Liver (tissue), 9 donors: ENCODE results near the gene KIT. TPM values are rescaled to one million over a fixed set of nuclear protein-coding genes. Genes with fewer than 3 reads are reported as not detected.

Experiments used
- DNase-seq: peaks from one replicate; pipeline ENCODE4 v3.0.0-alpha.2; 2017; ENCODE audit warnings: low spot score
- H3K27ac ChIP-seq, 2 donors: one replicate each; pipeline ENCODE4 v1.7.0; 2013; ENCODE audit warnings: inconsistent platforms in 2 of 2, low read length in 2 of 2, control low read depth in 1 of 2, low read depth in 1 of 2, mild to moderate bottlenecking in 1 of 2
- H3K27me3 ChIP-seq, 4 donors: one replicate each; pipeline versions ENCODE4 v1.6.1 to v1.7.0; 2013; ENCODE audit warnings: low read length in 3 of 4, inconsistent platforms in 1 of 4, mild to moderate bottlenecking in 1 of 4, moderate library complexity in 1 of 4; ENCODE audit not compliant: control insufficient read depth in 4 of 4, insufficient read depth in 4 of 4
- H3K36me3 ChIP-seq, 4 donors: one replicate each; pipeline versions ENCODE4 v1.6.1 to v1.7.0; 2013; ENCODE audit warnings: low read length in 3 of 4, mild to moderate bottlenecking in 3 of 4, low read depth in 1 of 4, moderate library complexity in 1 of 4; ENCODE audit not compliant: control insufficient read depth in 4 of 4, insufficient read depth in 3 of 4
- H3K4me1 ChIP-seq, 4 donors: one replicate each; pipeline versions ENCODE4 v1.6.1 to v1.7.0; 2013; ENCODE audit warnings: low read length in 3 of 4, mild to moderate bottlenecking in 3 of 4, moderate library complexity in 1 of 4; ENCODE audit not compliant: control insufficient read depth in 4 of 4, insufficient read depth in 4 of 4
- H3K4me3 ChIP-seq, 3 donors: one replicate each; pipeline versions ENCODE4 v1.6.1 to v1.7.0; 2013; ENCODE audit warnings: low read length in 3 of 3, control low read depth in 1 of 3, low read depth in 1 of 3, mild to moderate bottlenecking in 1 of 3
- H3K9ac ChIP-seq, 2 donors: one replicate each; pipeline ENCODE4 v1.7.0; 2013; ENCODE audit warnings: low read length in 2 of 2, mild to moderate bottlenecking in 2 of 2, moderate library complexity in 2 of 2, control low read depth in 1 of 2, low read depth in 1 of 2
- H3K9me3 ChIP-seq, 4 donors: one replicate each; pipeline versions ENCODE4 v1.6.1 to v1.7.0; 2013; ENCODE audit warnings: low read length in 3 of 4; ENCODE audit not compliant: control insufficient read depth in 4 of 4
- EGR1 ChIP-seq, 2 donors: IDR thresholded peaks; 2 replicates each; pipeline ENCODE4 v1.6.1; 2016 to 2018; ENCODE audit warnings: antibody characterized with exemption in 2 of 2, low read depth in 2 of 2
- FOXA1 ChIP-seq: IDR thresholded peaks from 2 replicates; pipeline ENCODE4 v1.6.1; 2016; ENCODE audit warnings: antibody characterized with exemption
- FOXA2 ChIP-seq: IDR thresholded peaks from 2 replicates; pipeline ENCODE4 v1.6.1; 2016; ENCODE audit warnings: antibody characterized with exemption
- GABPA ChIP-seq, 2 donors: IDR thresholded peaks in 1 of 2; conservative IDR thresholded peaks in 1 of 2; 2 replicates each; pipeline ENCODE4 v1.6.1; 2016; ENCODE audit warnings: antibody characterized with exemption in 2 of 2, mild to moderate bottlenecking in 1 of 2, moderate library complexity in 1 of 2
- HNF4A ChIP-seq, 2 donors: conservative IDR thresholded peaks; 2 replicates each; pipeline ENCODE4 v1.6.1; 2016; ENCODE audit warnings: antibody characterized with exemption in 2 of 2, mild to moderate bottlenecking in 2 of 2
- HNF4G ChIP-seq: IDR thresholded peaks from 2 replicates; pipeline ENCODE4 v1.6.1; 2016; ENCODE audit warnings: antibody characterized with exemption
- JUND ChIP-seq, 2 donors: IDR thresholded peaks; 2 replicates each; pipeline ENCODE4 v1.6.1; 2016; ENCODE audit warnings: antibody characterized with exemption in 2 of 2
- NR2F2 ChIP-seq: IDR thresholded peaks from 2 replicates; pipeline ENCODE4 v1.6.1; 2016; ENCODE audit warnings: antibody characterized with exemption
- RAD21 ChIP-seq, 2 donors: IDR thresholded peaks; 2 replicates each; pipeline ENCODE4 v1.6.1; 2016; ENCODE audit warnings: antibody characterized with exemption in 2 of 2, mild to moderate bottlenecking in 2 of 2
- RXRA ChIP-seq, 2 donors: IDR thresholded peaks; 2 replicates each; pipeline ENCODE4 v1.6.1; 2017 to 2018; ENCODE audit warnings: antibody characterized with exemption in 2 of 2, mild to moderate bottlenecking in 1 of 2
- SP1 ChIP-seq: IDR thresholded peaks from 2 replicates; pipeline ENCODE4 v1.6.1; 2018; ENCODE audit warnings: antibody characterized with exemption, mild to moderate bottlenecking
- TAF1 ChIP-seq: conservative IDR thresholded peaks from 2 replicates; pipeline ENCODE4 v1.6.1; 2016; ENCODE audit warnings: antibody characterized with exemption, mild to moderate bottlenecking
- YY1 ChIP-seq: IDR thresholded peaks from 2 replicates; pipeline ENCODE4 v1.6.1; 2016; ENCODE audit warnings: antibody characterized with exemption, mild to moderate bottlenecking
- WGBS: extraction: QIAGEN DNeasy Blood & Tissue Kit; methylation state at CpG from one replicate; pipeline ENCODE4 v1.1.7; 2013; 5-methylcytosine and 5-hydroxymethylcytosine counted together
- polyA plus RNA-seq, 2 donors: library from polyadenylated mRNA; stranded (reverse) in 1 of 2; unstranded in 1 of 2; fragments of 200-250 nt in 1 of 2; fragments of >200 nt in 1 of 2; fragmentation: Nextera tagmentation in 1 of 2; extraction: Ambion mirVana in 1 of 2; gene quantifications; one replicate each; pipeline versions ENCODE4 v1.2.1 to v1.2.3, GENCODE V29; 2013 to 2015
- total RNA-seq, 2 donors: library from RNA; depleted of rRNA; stranded (reverse); fragments of >200 nt; gene quantifications; one replicate each; pipeline ENCODE4 v1.2.3, GENCODE V29; 2014
- TF ChIP-seq, protein P1 (sequence below): IDR thresholded peaks from 2 replicates; pipeline ENCODE4 v1.6.1; 2016; ENCODE audit warnings: antibody characterized with exemption
- TF ChIP-seq, protein P2 (sequence below): fragments of 150-350 bp; IDR thresholded peaks from 2 replicates; pipeline ENCODE4 v1.5.1; 2017; ENCODE audit warnings: improper control_type of control experiment, low read depth, low read length; ENCODE audit not compliant: missing input control
- TF ChIP-seq, protein P3 (sequence below): IDR thresholded peaks from 2 replicates; pipeline ENCODE4 v1.6.1; 2016; ENCODE audit warnings: antibody characterized with exemption
- TF ChIP-seq, protein P4 (sequence below): IDR thresholded peaks from 2 replicates; pipeline ENCODE4 v1.6.1; 2016; ENCODE audit warnings: antibody characterized with exemption, mild to moderate bottlenecking
- TF ChIP-seq, protein P5 (sequence below): IDR thresholded peaks from 2 replicates; pipeline ENCODE4 v1.6.1; 2016; ENCODE audit warnings: antibody characterized with exemption
- donor health status: healthy.
- donor health status: healthy.
- donor health status: healthy.
- donor health status: healthy.
- donor health status: healthy.

Gene KIT
- total and polyA plus RNA-seq, 4 donors, result 0.06 to 5.5 (median 0.96) TPM

DNA sequence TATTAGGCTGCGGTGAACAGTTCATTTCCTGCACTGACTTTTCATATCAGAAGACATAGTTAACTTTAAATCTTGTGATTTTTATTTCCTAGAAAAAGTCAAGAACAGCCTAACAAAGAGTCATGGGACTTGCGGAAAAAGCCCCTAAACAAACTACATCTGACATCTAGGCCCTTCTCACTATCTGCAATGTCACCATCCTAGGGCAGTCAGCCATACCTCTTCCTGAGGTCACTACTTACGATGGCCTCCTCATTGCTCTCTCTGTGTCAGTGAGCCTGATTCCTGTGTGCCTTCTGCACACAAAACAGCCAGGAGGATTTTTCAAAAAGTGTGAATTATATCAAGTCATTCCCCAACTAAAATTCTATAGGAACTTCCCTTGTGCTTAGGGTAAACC is 22.4 kb upstream of the KIT start:
- TF ChIP-seq RXRA (IDR thresholded peaks at IDR 0.05) (no peak), SP1 (no peak), HNF4G (no peak), YY1 (no peak), FOXA1 (no peak), TAF1 (no peak), EGR1 (IDR thresholded peaks at IDR 0.05; ENCODE audit: low read depth in 2 of 2) (no peak), RAD21 (IDR thresholded peaks at IDR 0.05) (no peak), JUND (IDR thresholded peaks at IDR 0.05) (no peak), HNF4A (conservative IDR thresholded peaks at IDR 0.05) (no peak), FOXA2 (no peak), NR2F2 (no peak)
- TF ChIP-seq, protein P1, sequence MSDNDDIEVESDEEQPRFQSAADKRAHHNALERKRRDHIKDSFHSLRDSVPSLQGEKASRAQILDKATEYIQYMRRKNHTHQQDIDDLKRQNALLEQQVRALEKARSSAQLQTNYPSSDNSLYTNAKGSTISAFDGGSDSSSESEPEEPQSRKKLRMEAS, result no peak
- TF ChIP-seq, protein P2, sequence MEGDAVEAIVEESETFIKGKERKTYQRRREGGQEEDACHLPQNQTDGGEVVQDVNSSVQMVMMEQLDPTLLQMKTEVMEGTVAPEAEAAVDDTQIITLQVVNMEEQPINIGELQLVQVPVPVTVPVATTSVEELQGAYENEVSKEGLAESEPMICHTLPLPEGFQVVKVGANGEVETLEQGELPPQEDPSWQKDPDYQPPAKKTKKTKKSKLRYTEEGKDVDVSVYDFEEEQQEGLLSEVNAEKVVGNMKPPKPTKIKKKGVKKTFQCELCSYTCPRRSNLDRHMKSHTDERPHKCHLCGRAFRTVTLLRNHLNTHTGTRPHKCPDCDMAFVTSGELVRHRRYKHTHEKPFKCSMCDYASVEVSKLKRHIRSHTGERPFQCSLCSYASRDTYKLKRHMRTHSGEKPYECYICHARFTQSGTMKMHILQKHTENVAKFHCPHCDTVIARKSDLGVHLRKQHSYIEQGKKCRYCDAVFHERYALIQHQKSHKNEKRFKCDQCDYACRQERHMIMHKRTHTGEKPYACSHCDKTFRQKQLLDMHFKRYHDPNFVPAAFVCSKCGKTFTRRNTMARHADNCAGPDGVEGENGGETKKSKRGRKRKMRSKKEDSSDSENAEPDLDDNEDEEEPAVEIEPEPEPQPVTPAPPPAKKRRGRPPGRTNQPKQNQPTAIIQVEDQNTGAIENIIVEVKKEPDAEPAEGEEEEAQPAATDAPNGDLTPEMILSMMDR, result no peak
- TF ChIP-seq, protein P3, sequence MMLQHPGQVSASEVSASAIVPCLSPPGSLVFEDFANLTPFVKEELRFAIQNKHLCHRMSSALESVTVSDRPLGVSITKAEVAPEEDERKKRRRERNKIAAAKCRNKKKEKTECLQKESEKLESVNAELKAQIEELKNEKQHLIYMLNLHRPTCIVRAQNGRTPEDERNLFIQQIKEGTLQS, result no peak
- TF ChIP-seq, protein P4, sequence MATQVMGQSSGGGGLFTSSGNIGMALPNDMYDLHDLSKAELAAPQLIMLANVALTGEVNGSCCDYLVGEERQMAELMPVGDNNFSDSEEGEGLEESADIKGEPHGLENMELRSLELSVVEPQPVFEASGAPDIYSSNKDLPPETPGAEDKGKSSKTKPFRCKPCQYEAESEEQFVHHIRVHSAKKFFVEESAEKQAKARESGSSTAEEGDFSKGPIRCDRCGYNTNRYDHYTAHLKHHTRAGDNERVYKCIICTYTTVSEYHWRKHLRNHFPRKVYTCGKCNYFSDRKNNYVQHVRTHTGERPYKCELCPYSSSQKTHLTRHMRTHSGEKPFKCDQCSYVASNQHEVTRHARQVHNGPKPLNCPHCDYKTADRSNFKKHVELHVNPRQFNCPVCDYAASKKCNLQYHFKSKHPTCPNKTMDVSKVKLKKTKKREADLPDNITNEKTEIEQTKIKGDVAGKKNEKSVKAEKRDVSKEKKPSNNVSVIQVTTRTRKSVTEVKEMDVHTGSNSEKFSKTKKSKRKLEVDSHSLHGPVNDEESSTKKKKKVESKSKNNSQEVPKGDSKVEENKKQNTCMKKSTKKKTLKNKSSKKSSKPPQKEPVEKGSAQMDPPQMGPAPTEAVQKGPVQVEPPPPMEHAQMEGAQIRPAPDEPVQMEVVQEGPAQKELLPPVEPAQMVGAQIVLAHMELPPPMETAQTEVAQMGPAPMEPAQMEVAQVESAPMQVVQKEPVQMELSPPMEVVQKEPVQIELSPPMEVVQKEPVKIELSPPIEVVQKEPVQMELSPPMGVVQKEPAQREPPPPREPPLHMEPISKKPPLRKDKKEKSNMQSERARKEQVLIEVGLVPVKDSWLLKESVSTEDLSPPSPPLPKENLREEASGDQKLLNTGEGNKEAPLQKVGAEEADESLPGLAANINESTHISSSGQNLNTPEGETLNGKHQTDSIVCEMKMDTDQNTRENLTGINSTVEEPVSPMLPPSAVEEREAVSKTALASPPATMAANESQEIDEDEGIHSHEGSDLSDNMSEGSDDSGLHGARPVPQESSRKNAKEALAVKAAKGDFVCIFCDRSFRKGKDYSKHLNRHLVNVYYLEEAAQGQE, result no peak
- WGBS, result 75% methylated on average over 3 of the region's 3 CpGs
- no peak for DNase-seq

DNA sequence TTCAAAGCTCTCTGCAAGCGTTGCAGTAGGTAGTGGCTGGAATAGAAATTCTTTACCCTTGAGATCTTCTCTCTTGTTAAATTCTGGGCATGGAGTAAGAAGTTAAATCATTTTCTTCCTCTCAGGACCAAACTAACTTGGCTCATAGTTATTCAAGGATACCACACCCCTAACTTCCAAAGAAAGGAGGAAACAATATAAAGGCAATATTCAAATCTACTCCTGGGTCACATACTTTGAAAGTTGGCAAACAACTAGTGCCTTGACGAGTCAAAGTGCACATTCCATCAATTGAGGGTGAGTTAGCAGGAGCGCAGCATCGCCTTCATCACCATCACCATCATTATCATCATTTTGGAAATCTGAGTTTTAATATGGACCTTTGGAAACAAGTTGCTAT is 20.4 kb upstream of the KIT start:
- 58% methylated on average over 4 of the region's 4 CpGs for WGBS

More for the DNA sequence above, 22.4 kb upstream of the KIT start:
- H3K36me3 ChIP-seq, result no peaks in the 10 kb centered on the region
- peaks cover 0 to 3% (median 0%) of the 10 kb centered on the region in 4 donors for H3K9me3 ChIP-seq
- no peak overlapping the region for H3K9ac ChIP-seq
- no peak overlapping the region for H3K4me3 ChIP-seq
- H3K27me3 ChIP-seq, result peaks cover 0 to 2% (median 0%) of the 10 kb centered on the region in 4 donors
- no peaks in the 10 kb centered on the region for H3K4me1 ChIP-seq
- H3K27ac ChIP-seq, result no peak overlapping the region

More for the DNA sequence above, 20.4 kb upstream of the KIT start:
- no peaks in the 10 kb centered on the region for H3K9me3 ChIP-seq
- TF ChIP-seq, protein P2, result no peak
- TF ChIP-seq GABPA (IDR thresholded peaks at IDR 0.05 in 1 of 2, conservative IDR thresholded peaks at IDR 0.05 in 1 of 2) (no peak), FOXA1 (no peak), HNF4G (no peak), RAD21 (IDR thresholded peaks at IDR 0.05) (no peak), FOXA2 (no peak), JUND (IDR thresholded peaks at IDR 0.05) (no peak), TAF1 (no peak), SP1 (no peak), RXRA (IDR thresholded peaks at IDR 0.05) (no peak), EGR1 (IDR thresholded peaks at IDR 0.05; ENCODE audit: low read depth in 2 of 2) (no peak), NR2F2 (no peak)
- TF ChIP-seq, protein P1, result no peak
- TF ChIP-seq, protein P5, sequence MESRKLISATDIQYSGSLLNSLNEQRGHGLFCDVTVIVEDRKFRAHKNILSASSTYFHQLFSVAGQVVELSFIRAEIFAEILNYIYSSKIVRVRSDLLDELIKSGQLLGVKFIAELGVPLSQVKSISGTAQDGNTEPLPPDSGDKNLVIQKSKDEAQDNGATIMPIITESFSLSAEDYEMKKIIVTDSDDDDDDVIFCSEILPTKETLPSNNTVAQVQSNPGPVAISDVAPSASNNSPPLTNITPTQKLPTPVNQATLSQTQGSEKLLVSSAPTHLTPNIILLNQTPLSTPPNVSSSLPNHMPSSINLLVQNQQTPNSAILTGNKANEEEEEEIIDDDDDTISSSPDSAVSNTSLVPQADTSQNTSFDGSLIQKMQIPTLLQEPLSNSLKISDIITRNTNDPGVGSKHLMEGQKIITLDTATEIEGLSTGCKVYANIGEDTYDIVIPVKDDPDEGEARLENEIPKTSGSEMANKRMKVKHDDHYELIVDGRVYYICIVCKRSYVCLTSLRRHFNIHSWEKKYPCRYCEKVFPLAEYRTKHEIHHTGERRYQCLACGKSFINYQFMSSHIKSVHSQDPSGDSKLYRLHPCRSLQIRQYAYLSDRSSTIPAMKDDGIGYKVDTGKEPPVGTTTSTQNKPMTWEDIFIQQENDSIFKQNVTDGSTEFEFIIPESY, result no peak
- TF ChIP-seq, protein P3, result no peak
- no peak overlapping the region for H3K9ac ChIP-seq
- H3K4me1 ChIP-seq, result no peaks in the 10 kb centered on the region
- DNase-seq, result no peak
- H3K27me3 ChIP-seq, result no peaks in the 10 kb centered on the region
- H3K4me3 ChIP-seq, result no peak overlapping the region
- no peak overlapping the region for H3K27ac ChIP-seq
- H3K36me3 ChIP-seq, result no peaks in the 10 kb centered on the region
